ENCODE data around the gene TCOF1. TPM values are rescaled to one million over a fixed set of nuclear protein-coding genes. Genes with fewer than 3 reads are reported as not detected.

Gene TCOF1
- total and polyA plus RNA-seq, 8 donors, result 8.7 to 19.9 (median 13.7) TPM

GRCh38 chr5:150310246-150310645, 47.3 kb upstream of the TCOF1 start:
- 53 to 55% methylated on average over 5 of the region's 5 CpGs for WGBS, 2 donors
- DNase-seq, result no peak
- intact Hi-C loops (cut with DNase I), result no loop called here
- Histone ChIP-seq H3K4me1 (no peaks in the 10 kb centered on the region), H3K4me3 (no peak overlapping the region), H3K27ac (no peak overlapping the region), H3K27me3 (no peaks in the 10 kb centered on the region), H3K36me3 (no peaks in the 10 kb centered on the region), H3K9me3 (no peaks in the 10 kb centered on the region)
- ATAC-seq, result no peak
- no peak for TF ChIP-seq CTCF (IDR thresholded peaks at IDR 0.05)
- FAIRE-seq, result no peak

GRCh38 chr5:150311015-150311692, 46.3 kb upstream of the TCOF1 start:
- Histone ChIP-seq H3K27me3 (no peaks in the 10 kb centered on the region), H3K27ac (no peak overlapping the region), H3K4me1 (no peaks in the 10 kb centered on the region), H3K36me3 (no peaks in the 10 kb centered on the region), H3K9me3 (no peaks in the 10 kb centered on the region), H3K4me3 (no peak overlapping the region)
- no peak for FAIRE-seq
- DNase-seq, result no peak
- TF ChIP-seq CTCF (IDR thresholded peaks at IDR 0.05), result no peak
- 74 to 79% methylated on average over 7 of the region's 7 CpGs for WGBS, 2 donors
- intact Hi-C loops (cut with DNase I), result no loop called here
- no peak for ATAC-seq

GRCh38 chr5:150312518-150312917, 45.0 kb upstream of the TCOF1 start:
- TF ChIP-seq CTCF (IDR thresholded peaks at IDR 0.05), result no peak
- WGBS, 2 donors, result 89 to 91% methylated on average over 6 of the region's 6 CpGs
- H3K27me3 ChIP-seq, result no peaks in the 10 kb centered on the region
- intact Hi-C loops (cut with DNase I), result no loop called here
- H3K9me3 ChIP-seq, result no peaks in the 10 kb centered on the region
- no peak overlapping the region for H3K27ac ChIP-seq
- FAIRE-seq (no peak), ATAC-seq (no peak), DNase-seq (no peak)
- no peaks in the 10 kb centered on the region for H3K4me1 ChIP-seq
- no peaks in the 10 kb centered on the region for H3K36me3 ChIP-seq
- H3K4me3 ChIP-seq, result no peak overlapping the region

GRCh38 chr5:150313501-150313900, 44.0 kb upstream of the TCOF1 start:
- 86 to 92% methylated on average over 6 of the region's 6 CpGs for WGBS, 2 donors
- DNase-seq (no peak), ATAC-seq (no peak), FAIRE-seq (no peak)
- Histone ChIP-seq H3K4me1 (no peaks in the 10 kb centered on the region), H3K27ac (no peak overlapping the region), H3K36me3 (no peaks in the 10 kb centered on the region), H3K4me3 (no peak overlapping the region), H3K9me3 (no peaks in the 10 kb centered on the region), H3K27me3 (no peaks in the 10 kb centered on the region)
- no peak for TF ChIP-seq CTCF (IDR thresholded peaks at IDR 0.05)
- intact Hi-C loops (cut with DNase I), result no loop called here

- Histone ChIP-seq H3K4me3 (no peak overlapping the region), H3K36me3 (no peaks in the 10 kb centered on the region), H3K27me3 (no peaks in the 10 kb centered on the region), H3K9me3 (no peaks in the 10 kb centered on the region), H3K27ac (no peak overlapping the region), H3K4me1 (no peaks in the 10 kb centered on the region)
- intact Hi-C loops (cut with DNase I), result no loop called here
- no peak for ATAC-seq
- TF ChIP-seq CTCF (IDR thresholded peaks at IDR 0.05), result no peak
- WGBS, 2 donors, result 57 to 79% methylated on average over 6 of the region's 6 CpGs
- no peak for FAIRE-seq
- no peak for DNase-seq
Observed at GRCh38 chr5:150313921-150314716, 43.4 kb upstream of the TCOF1 start.

Measured in pancreas (tissue), 10 donors.